ENCODE results near the gene TMC3. TPM values are rescaled to one million over a fixed set of nuclear protein-coding genes. Genes with fewer than 3 reads are reported as not detected.
"Not testable (repeated sequence)": the region's sequence is repeated elsewhere in the genome, so short reads cannot be mapped to it uniquely, and the experiment has no call there.

Gene TMC3
- total RNA-seq = not detected in 2 replicates

DNA sequence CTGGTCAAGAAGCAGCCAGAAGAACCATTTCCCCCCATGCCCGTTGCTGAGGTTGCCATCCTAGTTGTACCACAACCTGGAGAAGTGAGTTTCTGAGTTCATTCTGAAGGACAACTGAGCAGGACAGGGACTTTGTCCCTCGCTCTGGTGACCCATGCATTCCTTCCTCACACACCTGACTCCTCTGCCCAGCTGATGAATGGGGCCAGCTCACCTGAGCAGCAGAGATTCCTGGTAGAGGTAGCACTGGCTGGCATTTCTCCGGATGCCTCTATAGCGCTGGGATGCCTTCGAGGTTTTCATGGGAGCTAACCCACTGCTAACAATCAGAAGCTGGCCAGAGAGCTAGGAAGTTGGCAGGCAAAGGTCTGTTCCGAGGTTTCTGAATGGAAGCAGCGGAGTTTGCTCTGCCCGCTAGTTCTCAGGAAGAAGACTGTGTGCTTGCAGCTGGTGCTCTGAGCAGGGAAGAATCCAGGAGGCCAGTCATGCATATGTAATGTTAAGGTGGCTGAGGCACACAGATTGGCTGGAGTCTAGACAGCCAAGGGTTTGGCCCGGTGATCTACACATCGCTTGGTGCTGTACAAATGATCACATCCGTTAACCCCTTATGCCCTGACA is at the start of gene TMC3:
Gene TMC3 (minus strand): TSS at position 439 of the 621 bp plus-strand sequence. CDS start 136 bp downstream, at position 303.
- intact Hi-C loops (cut with micrococcal nuclease) = no loop called here

DNA sequence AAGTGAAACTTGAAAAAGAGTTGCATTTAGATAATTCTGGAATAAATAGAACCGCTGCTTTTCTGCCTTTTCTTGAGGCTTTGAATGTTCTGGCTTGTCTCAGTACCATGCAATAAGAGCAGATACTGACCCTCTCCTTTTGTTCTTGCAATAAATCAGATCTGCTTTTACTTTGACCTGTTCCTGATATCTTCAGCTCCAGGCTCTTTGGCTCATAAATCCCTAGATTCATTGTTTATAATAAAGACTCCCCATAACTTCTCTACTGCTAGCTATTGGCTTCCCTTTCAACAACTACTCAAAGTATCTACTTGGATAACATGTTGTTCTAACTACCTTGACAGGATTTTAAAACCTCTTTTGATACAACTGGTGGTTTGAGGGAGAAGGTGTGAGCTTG is 47.4 kb upstream of the TMC3 start:
- intact Hi-C loops (cut with micrococcal nuclease) = no loop called here

DNA sequence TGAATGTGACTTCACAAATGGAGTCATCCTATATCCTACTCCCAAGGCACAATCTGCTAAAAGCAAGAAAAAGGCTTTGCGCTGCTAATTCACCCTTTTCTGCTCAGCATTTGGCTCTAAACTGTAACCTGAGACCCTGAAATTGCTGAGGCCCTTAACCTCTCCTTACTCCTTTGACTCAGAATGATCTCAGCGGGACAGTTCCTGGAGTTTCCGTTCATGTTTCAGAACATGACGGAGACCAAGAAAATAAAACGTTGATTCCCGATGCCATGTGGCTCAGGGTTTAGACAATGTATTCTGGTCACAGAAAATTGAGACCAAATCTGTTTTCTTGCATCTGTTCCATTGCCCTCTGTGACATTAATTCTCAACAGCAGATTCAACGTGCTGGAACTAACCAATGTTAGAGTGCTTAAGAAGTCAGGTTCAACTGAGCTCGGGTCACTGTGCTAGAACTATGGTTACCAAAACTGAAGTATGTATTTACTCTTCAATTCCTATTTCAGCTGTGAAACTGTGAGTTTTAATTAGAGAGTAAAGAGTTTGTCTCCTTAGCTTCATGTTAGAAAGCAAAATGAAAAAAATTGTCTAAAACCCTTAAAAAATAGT is 45.4 kb upstream of the TMC3 start:
- intact Hi-C loops (cut with micrococcal nuclease) = no loop called here

DNA sequence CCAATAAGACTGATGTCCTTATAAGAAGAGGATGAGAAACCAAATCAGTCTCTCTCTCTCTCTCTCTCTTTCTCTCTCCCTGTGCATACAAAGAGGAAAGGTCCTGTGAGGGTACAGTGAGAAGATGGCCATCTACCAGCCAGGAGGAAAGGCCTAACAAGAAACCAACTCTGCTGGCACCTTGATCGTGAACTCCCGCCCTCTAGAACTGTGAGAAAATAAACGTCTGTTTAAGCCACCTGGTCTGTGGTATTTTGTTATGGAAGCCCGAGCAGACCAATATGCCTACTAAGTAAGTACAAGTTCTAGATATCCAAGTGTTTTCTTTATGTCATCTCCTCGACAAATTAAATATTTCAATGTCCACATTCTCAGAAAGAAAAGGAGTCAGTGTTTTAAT is 44.9 kb upstream of the TMC3 start:
- intact Hi-C loops (cut with micrococcal nuclease) = no loop called here

DNA sequence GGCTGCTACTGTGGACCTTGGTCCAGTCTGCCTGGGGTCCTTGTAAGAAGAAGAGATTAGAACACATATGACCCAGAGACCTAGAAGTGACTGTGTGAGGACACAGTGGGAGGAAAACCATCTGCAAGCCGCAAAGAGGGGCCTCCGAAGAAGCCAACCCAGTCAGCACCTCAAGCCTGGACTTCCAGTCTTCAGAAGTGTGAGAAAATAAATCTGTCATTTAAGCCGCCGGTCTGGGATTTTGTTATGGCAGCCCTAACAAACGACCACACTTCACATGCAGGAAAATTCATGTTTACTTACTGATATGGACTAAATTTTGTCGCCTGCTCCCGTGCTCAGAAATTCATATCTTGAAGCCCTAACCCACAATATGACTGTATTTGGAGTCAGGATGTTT is 44.4 kb upstream of the TMC3 start:
- intact Hi-C loops (cut with micrococcal nuclease) = no loop called here

DNA sequence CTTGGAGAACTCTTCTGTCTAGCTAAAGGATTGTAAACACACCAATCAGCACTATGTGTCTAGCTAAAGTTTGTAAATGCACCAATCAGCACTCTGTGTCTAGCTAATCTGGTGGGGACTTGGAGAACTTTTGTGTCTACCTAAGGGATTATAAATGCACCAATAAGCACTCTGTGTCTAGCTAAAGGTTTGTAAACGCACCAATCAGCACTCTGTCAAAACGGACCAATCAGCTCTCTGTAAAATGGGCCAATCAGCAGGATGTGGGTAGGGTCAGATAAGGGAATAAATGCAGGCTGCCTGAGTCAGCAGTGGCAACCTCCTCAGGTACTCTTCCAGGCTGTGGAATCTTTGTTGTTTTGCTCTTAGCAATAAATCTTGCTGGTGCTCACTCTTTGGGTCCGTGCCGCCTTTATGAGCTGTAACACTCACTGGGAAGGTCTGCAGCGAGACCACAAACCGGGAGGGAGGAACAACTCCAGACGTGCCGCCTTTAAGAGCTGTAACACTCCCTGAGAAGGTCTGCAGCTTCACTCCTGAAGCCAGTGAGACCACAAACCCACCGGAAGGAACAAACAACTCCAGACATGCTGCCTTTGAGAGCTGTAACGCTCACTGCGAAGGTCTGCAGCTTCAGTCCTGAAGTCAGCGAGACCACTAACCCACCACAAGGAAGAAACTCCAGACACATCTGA is 40.4 kb upstream of the TMC3 start:
- intact Hi-C loops (cut with micrococcal nuclease) = not testable (repeated sequence)

DNA sequence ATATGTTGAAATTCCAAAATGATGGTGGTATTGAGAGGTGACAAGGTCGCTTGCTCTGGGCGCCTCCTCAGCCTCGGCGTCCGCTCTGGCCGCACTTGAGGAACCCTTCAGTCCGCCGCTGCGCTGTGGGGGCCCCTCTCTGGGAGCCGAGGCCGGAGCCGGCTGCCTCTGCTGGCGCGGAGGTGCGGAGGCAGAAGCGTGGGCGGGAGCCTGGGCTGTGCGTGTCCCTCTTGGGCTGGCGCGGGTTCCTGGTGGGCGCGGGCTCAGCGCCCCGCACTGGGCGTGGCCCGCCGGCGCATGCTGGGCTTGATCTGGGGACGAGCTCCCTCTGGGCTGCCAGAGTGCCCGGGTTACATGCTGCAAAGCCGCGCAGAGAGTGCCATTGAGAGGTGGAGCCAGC is 39.8 kb upstream of the TMC3 start:
- intact Hi-C loops (cut with micrococcal nuclease) = no loop called here

DNA sequence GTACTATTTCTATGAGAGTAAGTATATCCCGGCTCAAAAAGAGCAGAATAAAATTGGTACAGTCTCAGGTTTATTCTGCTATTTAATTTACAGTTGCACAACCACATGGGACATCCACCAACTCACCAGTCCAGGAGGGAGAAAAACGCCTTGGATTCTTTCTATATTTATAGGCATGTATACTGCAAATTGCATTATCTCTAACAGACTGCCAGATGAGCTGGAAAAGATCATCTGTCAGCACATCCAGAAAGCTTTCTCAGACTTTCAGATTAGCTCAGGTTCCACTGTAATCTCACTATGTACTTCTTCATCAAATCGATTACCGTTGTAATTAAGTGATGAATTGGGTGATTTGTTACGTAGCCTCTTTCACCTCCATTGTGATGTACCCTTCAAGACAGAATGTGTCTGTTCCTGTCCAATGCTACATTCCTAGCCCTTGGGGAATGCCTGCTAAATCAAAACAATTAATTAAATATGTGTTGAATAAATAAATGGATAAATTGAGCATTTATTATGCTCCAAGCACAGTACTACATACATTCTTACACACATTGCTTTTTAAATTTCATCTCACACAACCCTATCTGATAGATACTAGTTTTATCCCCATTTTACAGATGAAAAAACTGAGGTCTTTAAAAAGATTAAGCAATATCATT is 38.1 kb upstream of the TMC3 start:
- intact Hi-C loops (cut with micrococcal nuclease) = loop anchor here (2.0 kb wide), 1 partner anchor 527 kb away; no protein-coding TSS in a partner anchor

DNA sequence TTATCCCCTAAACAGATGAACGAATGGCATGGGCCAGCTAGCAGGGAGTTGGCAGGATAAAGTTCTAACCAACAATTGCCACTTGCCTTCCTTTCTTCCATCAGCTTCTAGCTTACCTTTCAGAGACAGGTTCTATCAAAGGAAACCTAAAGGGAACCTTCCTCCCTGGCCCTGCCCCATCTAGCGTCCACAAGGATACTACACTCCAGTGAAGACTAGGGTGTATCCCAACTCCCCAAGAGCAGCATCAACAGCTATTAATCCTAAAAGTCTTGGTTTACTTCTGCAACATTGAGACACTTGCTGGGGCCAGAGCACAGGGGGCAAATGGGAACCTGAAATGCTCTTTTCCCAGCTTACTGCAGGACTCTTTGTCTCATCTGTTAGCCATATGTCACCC is 37.0 kb upstream of the TMC3 start:
- intact Hi-C loops (cut with micrococcal nuclease) = loop anchor here (2.0 kb wide), 1 partner anchor 528 kb away; no protein-coding TSS in a partner anchor

DNA sequence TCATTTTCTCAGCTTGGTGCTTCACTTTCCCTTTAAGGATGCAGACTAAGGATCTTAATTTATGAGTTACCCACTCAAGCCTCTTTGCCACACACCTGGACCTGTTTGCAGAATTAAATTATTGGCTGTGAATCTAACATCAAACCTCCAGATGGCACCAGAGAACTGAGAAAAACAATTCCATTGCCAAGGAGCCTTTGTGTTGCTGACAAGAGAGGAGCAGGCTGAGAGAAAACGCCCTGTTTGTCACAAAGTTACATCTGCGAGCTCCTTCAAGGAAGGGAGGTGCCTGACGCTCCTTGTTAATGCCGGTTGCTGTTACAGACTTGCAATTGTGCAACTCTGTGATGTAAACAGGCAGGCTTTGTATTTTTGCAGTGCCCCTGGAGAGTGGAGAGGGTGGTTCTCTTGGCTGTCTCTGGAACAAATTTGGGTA is 36.3 kb upstream of the TMC3 start:
- intact Hi-C loops (cut with micrococcal nuclease) = loop anchor here (1.0 to 2.0 kb wide), 4 partner anchors 70 to 788 kb away; no protein-coding TSS in a partner anchor

DNA sequence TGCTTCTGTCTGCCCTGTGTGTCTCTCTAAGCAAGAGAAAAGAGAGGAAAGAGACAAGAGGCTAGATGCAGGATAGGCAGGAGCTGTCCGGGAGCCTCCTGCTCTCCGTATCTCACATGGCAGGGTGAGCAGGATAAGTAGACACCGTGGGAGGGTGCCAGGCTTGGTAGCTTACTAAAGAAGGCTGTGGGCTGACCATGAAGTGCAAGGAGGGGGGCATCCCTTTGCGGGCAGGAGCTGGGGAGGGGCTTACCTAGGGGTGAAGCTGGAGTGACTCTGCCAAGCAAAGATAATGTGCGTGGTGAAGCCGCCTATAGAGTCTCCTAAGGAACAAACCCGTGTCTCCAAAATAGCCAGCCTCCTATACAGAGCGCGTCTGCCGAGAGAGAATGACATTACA is 33.7 kb upstream of the TMC3 start:
- intact Hi-C loops (cut with micrococcal nuclease) = no loop called here

DNA sequence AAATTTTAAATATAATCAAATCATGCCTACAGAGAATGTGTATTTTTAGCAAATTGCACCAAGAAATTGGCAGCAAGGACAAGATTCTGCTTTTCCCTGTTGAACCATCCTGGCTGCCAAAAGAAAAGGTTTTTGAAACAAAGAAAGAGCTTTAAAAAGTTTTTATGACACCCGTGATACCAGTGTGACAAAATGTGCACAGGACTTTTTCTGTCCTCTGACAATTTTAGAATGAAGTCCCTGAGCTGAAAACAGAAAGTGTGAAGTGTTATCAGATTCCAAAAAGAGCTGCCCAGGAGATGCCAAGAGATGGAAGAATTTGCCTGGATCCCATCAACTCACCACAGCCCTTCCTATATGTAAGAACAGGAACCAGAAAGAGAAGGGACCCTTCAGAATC is 33.2 kb upstream of the TMC3 start:
- intact Hi-C loops (cut with micrococcal nuclease) = no loop called here

DNA sequence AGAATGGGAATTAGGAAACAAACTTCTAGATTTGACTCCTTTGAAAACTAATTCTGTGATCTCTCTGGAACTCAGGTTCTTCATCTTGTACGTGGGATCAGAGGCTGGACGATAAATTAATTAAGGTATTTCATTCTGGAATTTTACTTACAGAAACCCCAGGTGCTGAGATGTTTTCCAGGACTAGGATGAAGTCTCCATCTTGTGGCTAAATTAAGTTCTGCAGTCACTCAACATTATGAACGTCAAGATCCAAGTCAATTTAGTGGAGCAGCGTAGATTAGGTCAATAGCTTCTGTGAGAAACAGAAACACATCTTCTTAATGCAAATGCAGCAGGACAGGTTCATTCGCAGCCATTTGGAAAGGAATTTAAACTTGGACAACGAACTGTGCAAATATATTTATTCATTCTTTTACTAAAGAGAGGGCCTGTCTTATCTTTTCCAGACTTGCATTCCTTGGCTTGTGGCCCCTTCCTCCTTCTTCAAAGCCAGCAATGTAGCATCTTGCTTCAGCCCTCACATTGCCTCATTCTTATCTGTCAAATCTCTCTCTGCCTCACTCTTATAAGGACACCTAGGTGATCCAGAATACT is 26.7 kb upstream of the TMC3 start:
- intact Hi-C loops (cut with micrococcal nuclease) = loop anchor here (1.0 to 5.0 kb wide), 5 partner anchors 125 to 408 kb away; no protein-coding TSS in a partner anchor

DNA sequence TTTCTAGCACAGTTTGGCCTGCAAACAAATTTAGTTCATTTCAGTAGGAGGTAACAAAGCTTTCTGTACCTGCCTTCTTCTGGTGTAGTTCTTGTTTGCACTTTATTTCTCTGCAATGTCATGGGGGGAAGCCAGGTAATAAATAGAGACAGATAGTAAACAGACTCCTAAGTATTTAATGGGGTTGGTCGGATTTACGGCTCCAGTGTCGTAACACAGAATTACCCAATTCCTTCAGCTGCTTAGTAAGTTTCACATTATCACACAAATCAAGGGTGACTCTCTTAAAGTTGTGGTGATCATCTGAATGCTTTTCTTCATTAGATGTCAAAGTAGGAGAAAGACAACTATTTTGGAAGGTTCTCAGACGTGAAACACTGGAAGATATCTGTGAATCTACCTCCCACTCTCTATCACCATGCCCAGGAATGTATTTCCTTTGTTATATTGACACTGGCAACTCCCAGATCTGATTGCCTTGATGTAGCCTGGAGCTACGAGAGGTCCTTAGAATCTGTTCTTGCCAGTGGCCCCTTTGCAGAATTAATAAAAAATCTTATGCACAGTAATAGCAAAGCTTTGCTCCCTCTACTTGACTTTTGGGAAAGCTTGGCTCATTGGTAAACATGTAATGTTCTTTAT is 25.0 kb upstream of the TMC3 start:
- intact Hi-C loops (cut with micrococcal nuclease) = no loop called here

DNA sequence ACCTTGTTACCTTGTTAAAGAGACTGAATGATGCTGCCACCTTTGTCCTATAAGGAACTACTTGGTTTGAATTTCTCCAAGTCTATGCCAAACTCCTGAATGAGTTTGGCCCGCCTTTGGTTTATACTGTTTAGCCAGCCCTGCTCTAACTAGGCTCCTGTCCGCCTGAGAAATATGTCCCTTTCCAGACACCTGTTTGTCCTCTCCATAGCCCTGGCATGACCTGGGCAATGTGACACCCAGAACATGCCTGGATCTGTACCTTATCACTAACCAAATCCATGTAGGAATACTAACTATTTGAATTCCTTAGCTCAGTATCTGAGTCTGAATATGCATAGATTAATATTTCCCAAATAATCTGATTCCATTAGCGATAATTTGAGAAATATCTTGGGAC is 24.4 kb upstream of the TMC3 start:
- intact Hi-C loops (cut with micrococcal nuclease) = no loop called here

DNA sequence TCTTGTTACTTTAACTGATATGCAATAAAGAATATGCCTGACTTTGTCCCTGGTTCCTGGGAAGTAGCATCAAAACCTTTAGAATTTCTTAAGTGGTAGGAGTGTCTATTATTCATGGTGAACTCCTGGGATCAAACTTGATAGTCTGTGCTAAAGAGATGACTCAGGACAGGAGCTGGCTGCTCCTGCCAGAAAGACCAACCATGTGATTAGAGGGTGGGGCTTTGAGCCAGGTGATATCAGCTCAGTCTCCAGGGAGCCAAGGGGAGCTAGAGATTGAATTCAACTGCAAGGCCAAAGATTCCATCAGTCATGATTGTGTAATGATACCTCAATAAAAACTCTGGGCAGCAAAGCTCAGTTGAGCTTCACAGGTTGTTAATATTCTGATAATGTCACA is 20.6 kb upstream of the TMC3 start:
- intact Hi-C loops (cut with micrococcal nuclease) = no loop called here

DNA sequence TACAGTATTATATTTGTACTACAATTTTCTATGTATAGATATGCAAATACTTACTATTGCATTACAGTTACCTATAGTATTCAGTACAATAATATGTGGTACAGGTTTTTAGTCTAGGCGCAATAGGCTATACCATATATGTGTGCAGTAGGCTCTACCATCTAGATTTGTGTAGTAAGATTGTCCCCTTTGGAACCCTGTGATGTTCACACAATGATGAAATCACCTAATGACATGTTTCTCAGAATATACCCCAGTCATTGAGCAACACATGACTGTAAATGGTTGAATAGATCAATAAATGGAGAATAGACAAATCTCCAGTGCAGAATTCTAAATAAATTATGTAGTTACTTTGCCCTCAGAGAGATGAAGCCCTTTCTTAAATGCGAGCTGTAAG is 17.6 kb upstream of the TMC3 start:
- intact Hi-C loops (cut with micrococcal nuclease) = no loop called here

DNA sequence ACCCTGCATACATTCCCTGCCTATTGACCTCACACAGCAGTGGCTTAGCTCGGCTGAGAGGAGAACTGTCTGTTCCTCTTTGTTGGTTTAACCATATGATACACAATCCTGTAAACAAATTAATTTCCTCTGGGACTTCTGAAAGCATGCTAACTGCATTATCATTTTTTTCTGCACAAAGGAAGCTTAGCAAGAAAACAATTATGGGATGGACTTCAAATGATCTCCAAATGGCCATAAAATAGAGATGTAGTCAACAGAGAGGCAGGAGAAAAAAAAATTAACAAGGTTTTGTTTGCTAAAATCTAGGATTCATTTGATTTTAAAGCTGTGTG is 14.4 kb upstream of the TMC3 start:
- intact Hi-C loops (cut with micrococcal nuclease) = no loop called here

DNA sequence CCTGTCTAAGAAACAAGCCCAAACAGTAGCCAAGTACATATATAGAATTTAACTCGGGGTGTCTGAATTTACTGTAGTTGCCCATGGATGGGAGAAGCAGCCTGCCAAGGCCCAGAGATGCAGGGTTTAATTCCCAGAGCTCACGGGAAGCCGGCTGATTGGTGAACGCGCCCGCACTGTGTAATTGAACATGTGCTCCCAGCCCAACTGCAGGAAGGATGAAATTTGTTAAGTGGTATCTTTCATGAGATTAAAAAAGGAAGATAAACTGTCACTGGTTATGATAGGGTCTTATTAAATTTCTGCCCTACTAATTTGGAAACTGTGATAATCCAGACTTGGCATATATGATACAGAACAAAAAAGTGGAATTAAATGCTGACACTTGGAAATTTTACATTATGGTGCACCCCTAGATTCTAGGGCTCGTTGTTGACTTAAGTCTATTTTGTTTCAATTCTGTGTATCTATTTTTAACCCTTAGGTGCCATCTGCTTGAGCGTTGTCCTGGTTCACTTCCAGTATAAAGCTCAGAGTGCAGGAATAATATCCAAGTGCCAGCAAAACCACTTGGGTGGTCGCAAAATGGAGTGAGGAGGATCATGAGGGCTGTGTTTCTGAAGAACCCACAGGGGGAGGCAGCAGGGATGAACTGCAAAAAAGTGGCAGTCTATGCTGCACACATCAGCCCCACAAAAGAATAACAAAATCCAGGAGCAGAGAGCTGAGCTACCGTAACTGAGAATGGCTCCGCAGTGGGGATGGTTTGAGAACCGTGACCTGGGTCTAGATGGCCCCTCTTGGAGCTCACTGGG is 13.8 kb upstream of the TMC3 start:
- intact Hi-C loops (cut with micrococcal nuclease) = no loop called here

DNA sequence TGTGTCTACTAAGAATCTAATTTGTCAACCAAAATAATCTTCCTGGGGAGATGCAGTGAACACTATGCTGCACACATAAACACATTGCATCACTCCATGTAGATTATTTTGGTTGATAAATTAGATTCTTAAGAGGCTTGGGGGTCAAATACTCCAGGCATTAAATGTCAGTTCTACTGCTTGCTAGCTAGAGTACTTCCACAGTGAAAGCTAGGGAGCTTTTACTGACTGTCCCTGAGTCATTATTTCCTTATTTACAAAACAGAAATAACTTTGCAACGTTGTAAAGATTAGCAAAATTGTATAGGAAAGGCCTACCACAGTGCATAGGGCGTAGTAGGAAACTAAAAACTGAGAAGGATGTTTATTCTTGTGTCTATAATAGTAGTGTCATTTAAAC is 12.9 kb upstream of the TMC3 start:
- intact Hi-C loops (cut with micrococcal nuclease) = no loop called here
